GM12872 (cell line): ENCODE data around the gene TAS2R10.

Source experiments
- TF ChIP-seq, protein P1 (sequence below): IDR thresholded peaks from 3 replicates; pipeline ENCODE4 v1.5.1; 2011; ENCODE audit warnings: low read depth, mild to moderate bottlenecking, low read length, moderate library complexity; ENCODE audit not compliant: insufficient read depth

TAS2R10 gene, protein sequence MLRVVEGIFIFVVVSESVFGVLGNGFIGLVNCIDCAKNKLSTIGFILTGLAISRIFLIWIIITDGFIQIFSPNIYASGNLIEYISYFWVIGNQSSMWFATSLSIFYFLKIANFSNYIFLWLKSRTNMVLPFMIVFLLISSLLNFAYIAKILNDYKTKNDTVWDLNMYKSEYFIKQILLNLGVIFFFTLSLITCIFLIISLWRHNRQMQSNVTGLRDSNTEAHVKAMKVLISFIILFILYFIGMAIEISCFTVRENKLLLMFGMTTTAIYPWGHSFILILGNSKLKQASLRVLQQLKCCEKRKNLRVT

DNA sequence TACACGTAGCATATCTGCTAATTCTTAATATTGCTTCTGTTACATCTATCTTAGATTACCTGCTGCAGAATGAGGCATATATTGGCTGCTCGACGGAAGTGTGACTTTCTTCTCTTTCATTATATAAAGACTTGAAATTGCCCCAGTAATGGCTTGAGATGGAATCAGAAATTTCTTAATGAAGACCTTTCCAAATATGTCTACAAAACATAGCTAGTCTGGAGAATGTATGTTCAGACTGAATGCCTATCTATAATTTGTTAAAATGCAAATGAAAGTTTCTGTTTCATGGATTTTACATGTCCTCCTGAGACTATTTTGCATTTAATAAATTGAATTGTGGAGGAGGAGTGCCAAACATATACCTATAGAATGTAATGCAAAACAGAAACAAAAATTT lies at the start of gene TAS2R10:
Gene TAS2R10, minus strand, starts transcription at position 101 of the 400 bp plus-strand sequence. Its CDS starts 89 bp downstream, at position 12.
- TF ChIP-seq, protein P1, sequence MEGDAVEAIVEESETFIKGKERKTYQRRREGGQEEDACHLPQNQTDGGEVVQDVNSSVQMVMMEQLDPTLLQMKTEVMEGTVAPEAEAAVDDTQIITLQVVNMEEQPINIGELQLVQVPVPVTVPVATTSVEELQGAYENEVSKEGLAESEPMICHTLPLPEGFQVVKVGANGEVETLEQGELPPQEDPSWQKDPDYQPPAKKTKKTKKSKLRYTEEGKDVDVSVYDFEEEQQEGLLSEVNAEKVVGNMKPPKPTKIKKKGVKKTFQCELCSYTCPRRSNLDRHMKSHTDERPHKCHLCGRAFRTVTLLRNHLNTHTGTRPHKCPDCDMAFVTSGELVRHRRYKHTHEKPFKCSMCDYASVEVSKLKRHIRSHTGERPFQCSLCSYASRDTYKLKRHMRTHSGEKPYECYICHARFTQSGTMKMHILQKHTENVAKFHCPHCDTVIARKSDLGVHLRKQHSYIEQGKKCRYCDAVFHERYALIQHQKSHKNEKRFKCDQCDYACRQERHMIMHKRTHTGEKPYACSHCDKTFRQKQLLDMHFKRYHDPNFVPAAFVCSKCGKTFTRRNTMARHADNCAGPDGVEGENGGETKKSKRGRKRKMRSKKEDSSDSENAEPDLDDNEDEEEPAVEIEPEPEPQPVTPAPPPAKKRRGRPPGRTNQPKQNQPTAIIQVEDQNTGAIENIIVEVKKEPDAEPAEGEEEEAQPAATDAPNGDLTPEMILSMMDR = no peak

DNA sequence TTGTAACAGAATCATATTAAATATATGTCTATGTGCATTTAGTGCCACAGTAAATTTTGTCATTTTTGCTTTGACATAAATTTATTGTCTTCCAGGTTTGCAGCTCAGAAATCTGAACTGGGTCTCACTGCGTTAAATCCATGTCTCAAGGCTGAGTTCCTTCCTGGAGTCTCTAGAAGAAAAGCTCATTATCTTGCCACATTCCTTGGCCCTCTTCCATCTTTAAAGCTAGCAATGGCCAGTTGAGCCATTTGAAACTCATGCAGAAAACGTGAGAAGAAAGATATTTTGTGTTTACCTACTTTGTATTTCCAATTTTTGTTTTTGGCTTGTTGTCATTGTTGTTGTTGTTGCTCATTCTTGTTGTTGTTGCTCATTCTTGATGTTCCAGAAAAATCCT lies 47.2 kb upstream of the TAS2R10 start:
- TF ChIP-seq, protein P1 = no peak

DNA sequence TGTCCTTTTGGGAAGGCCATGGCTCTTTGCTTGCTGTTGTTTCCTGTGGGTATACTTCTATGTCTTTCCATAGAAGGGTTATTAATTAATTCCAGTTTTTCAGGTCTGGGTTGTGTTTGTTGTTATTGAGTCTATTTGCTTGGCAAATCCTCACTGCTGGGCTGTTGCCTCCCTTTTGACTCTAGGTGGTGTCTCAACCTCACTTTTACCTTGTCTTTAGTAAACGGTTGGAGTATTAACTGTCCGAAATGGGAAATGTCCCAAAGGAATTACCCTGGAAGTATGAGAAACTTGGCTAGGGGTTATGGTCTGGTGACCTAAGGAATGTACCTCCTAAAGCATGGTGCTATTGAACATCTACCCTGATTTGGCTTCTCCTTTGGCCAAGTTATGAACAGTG lies 41.2 kb upstream of the TAS2R10 start:
- TF ChIP-seq, protein P1 = no peak

DNA sequence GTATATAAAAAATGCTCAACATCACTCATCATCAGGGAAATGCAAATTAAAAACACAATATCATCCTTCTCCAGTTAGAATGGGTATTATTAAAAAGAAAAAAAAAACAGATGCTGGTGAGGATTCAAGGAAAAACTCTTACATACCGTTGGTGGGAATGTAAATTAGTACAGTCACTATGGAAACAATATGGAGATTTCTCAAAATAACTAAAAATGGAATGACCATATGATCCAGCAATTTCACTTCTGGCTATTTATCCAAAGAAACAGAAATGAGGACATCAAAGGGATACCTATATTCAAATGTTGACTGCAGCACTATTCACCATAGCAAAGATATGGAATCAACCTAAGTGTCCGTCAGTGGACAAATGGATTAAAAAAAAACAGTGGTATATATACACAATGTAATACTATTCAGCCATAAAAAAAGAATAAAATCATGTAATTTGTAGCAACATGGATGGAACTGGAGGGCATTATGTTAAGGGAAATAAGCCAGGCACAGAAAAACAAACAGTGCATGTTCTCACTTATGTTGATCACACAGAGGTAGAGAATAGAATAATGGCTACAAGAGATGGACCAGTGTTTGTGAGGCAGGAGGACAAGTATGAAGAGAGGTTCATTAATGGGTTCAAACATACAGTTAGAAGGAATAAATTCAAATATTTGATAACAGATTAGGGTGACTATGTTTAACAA lies 37.5 kb upstream of the TAS2R10 start:
- TF ChIP-seq, protein P1 = no peak

DNA sequence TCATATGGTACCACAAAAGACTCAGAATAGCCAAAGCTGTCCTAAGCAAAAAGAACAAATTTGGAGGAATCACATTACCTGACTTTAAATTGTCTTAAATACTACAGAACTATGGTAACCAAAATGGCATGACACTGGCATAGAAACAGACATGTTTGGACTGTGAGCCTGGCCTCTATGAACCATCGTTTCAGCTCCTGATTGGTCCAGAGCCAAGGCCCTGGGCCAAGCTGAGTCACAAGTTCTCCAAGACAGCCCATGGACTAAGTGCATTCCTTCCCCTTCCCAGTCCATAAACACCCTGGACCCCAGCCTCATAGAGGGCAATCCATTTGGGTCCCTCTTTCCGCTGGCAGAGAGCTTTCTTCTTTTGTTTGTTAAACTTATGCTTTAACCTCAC lies 35.2 kb upstream of the TAS2R10 start:
- TF ChIP-seq, protein P1 = no peak

DNA sequence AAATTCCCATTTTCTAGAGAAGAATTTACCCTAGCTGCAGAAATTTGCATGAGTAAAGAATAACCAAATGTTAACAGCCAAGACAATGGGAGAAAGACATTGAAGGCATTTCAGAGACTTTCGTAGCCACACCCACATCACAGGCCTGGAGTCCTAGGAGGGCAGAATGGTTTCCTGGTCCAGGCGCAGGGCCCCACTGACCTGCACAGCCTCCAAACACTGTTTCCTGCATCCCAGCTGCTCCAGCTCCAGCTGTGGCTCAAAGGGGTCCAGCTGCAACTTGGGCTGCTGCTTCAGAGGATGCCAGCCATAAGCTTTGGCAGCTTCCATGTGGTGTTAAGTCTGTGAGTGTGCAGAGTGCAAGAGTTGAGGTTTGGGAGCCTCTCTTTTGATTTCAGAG lies 29.6 kb upstream of the TAS2R10 start:
- TF ChIP-seq, protein P1 = no peak

DNA sequence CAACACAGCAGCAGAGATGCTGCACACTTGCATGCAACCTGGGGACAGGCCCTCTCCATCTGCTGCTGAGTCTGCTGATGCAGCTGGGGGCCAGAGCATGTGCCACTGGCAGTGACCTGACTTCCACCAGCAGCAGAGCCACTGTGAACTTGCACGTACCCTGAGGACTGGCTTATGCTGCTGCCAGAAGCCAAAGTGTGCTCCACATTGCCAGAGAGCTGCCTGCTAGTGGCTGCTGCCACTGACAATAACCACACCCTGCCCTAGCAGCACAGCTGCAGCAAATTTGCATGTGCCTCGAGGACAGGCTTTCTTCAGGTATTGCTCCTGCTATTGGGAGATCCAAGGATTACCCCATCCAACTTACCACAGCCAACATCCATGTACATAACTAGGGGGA lies 27.6 kb upstream of the TAS2R10 start:
- TF ChIP-seq, protein P1 = no peak
